Renal cortex interstitium (tissue), 15 donors: ENCODE results near the gene EMC6. TPM values are rescaled to one million over a fixed set of nuclear protein-coding genes. Genes with fewer than 3 reads are reported as not detected.

Source experiments
- DNase-seq, 11 donors: peaks; one replicate each; pipeline ENCODE4 v3.0.0-alpha.2; 2013; ENCODE audit warnings: low read depth in 9 of 11, low spot score in 4 of 11; ENCODE audit errors: extremely low read depth in 1 of 11
- long read RNA-seq, 16 experiments: transcript quantifications; one replicate each; lab custom pipeline, GENCODE V29; 2026
- polyA plus RNA-seq, 3 donors: library from polyadenylated mRNA; unstranded; fragments of 120-200 nt; gene quantifications; one replicate each; pipeline ENCODE4 v1.2.1, GENCODE V29; 2013; ENCODE audit not compliant: insufficient read length in 3 of 3

Gene EMC6
- polyA plus RNA-seq: 10 to 100 TPM; 21.0 to 35.3 (median 31.8) TPM
- long read RNA-seq, donor 1, transcript EMC6-201 (2 exons, 653 nt): major isoform, 26 of 28 reads
- long read RNA-seq, donor 1, partial matches to known transcripts: 0 of 28 reads
- long read RNA-seq, donor 1, other reads (novel, unspliced or antisense): 0 of 28 reads
- long read RNA-seq, donor 2, transcript EMC6-201 (2 exons, 653 nt): major isoform, 30 of 32 reads
- long read RNA-seq, donor 2, partial matches to known transcripts: 0 of 32 reads
- long read RNA-seq, donor 2, other reads (novel, unspliced or antisense): 0 of 32 reads
- long read RNA-seq, donor 3, transcript EMC6-201 (2 exons, 653 nt): major isoform, 38 of 47 reads
- long read RNA-seq, donor 3, transcript EMC6-202 (2 exons, 762 nt): minor isoform, 9 of 47 reads
- long read RNA-seq, donor 3, partial matches to known transcripts: 0 of 47 reads
- long read RNA-seq, donor 3, other reads (novel, unspliced or antisense): 0 of 47 reads
- long read RNA-seq, donor 4, transcript EMC6-201 (2 exons, 653 nt): major isoform, 28 of 30 reads
- long read RNA-seq, donor 4, partial matches to known transcripts: 0 of 30 reads
- long read RNA-seq, donor 4, other reads (novel, unspliced or antisense): 0 of 30 reads
- long read RNA-seq, donor 5: 0 reads
- long read RNA-seq, donor 6, transcript EMC6-201 (2 exons, 653 nt): major isoform, 23 of 25 reads
- long read RNA-seq, donor 6, partial matches to known transcripts: 0 of 25 reads
- long read RNA-seq, donor 6, other reads (novel, unspliced or antisense): 0 of 25 reads
- long read RNA-seq, donor 7, transcript EMC6-202 (2 exons, 762 nt): minor isoform, 5 of 36 reads
- long read RNA-seq, donor 7, transcript EMC6-201 (2 exons, 653 nt): major isoform, 31 of 36 reads
- long read RNA-seq, donor 7, partial matches to known transcripts: 0 of 36 reads
- long read RNA-seq, donor 7, other reads (novel, unspliced or antisense): 0 of 36 reads
- long read RNA-seq, donor 8: 0 reads
- long read RNA-seq, donor 9, transcript EMC6-201 (2 exons, 653 nt): major isoform, 26 of 30 reads
- long read RNA-seq, donor 9, partial matches to known transcripts: 0 of 30 reads
- long read RNA-seq, donor 9, other reads (novel, unspliced or antisense): 0 of 30 reads
- long read RNA-seq, donor 10, transcript EMC6-201 (2 exons, 653 nt): major isoform, 40 of 45 reads
- long read RNA-seq, donor 10, transcript EMC6-202 (2 exons, 762 nt): minor isoform, 5 of 45 reads
- long read RNA-seq, donor 10, partial matches to known transcripts: 0 of 45 reads
- long read RNA-seq, donor 10, other reads (novel, unspliced or antisense): 0 of 45 reads
- long read RNA-seq, donor 11, transcript EMC6-201 (2 exons, 653 nt): major isoform, 19 of 21 reads
- long read RNA-seq, donor 11, partial matches to known transcripts: 0 of 21 reads
- long read RNA-seq, donor 11, other reads (novel, unspliced or antisense): 0 of 21 reads
- long read RNA-seq, donor 12, transcript EMC6-201 (2 exons, 653 nt): major isoform, 11 of 13 reads
- long read RNA-seq, donor 12, partial matches to known transcripts: 0 of 13 reads
- long read RNA-seq, donor 12, other reads (novel, unspliced or antisense): 0 of 13 reads
- long read RNA-seq, donor 13: 0 reads
- long read RNA-seq, donor 14, transcript EMC6-201 (2 exons, 653 nt): major isoform, 32 of 37 reads
- long read RNA-seq, donor 14, transcript EMC6-202 (2 exons, 762 nt): minor isoform, 5 of 37 reads
- long read RNA-seq, donor 14, partial matches to known transcripts: 0 of 37 reads
- long read RNA-seq, donor 14, other reads (novel, unspliced or antisense): 0 of 37 reads
- long read RNA-seq, donor 15, transcript EMC6-201 (2 exons, 653 nt): major isoform, 10 of 10 reads
- long read RNA-seq, donor 15, partial matches to known transcripts: 0 of 10 reads
- long read RNA-seq, donor 15, other reads (novel, unspliced or antisense): 0 of 10 reads
- long read RNA-seq, donor 16, transcript EMC6-202 (2 exons, 762 nt): minor isoform, 14 of 83 reads
- long read RNA-seq, donor 16, transcript EMC6-201 (2 exons, 653 nt): major isoform, 69 of 83 reads
- long read RNA-seq, donor 16, partial matches to known transcripts: 0 of 83 reads
- long read RNA-seq, donor 16, other reads (novel, unspliced or antisense): 0 of 83 reads

- DNase-seq: peak; percentile 91 to 99 (median 98)
Observed at GRCh38 chr17:3668279-3669084, at the start of gene EMC6, which contains the start of gene TAX1BP3. Gene EMC6, plus strand, starts transcription at chr17:3668812. Its CDS starts 335 bp downstream, at chr17:3669147. Gene TAX1BP3, minus strand, starts transcription at chr17:3668578. Its CDS starts 52 bp downstream, at chr17:3668526.

GRCh38 chr17:3621146-3621720, 47.4 kb upstream of the EMC6 start:
- no peak for DNase-seq

- no peak for DNase-seq
Observed at GRCh38 chr17:3622977-3623594, 45.5 kb upstream of the EMC6 start.

GRCh38 chr17:3626831-3627768, 41.5 kb upstream of the EMC6 start:
- DNase-seq: no peak

- DNase-seq: no peak
Observed at GRCh38 chr17:3627769-3628167, 40.8 kb upstream of the EMC6 start.

GRCh38 chr17:3630781-3631180, 37.8 kb upstream of the EMC6 start:
- no peak for DNase-seq

GRCh38 chr17:3632287-3632686, 36.3 kb upstream of the EMC6 start:
- no peak for DNase-seq

GRCh38 chr17:3635474-3636153, 33.0 kb upstream of the EMC6 start:
- DNase-seq: peak in 4 of 11 donors; percentile 19 to 39 (median 20)

- peak; percentile 86 to 97 (median 93) for DNase-seq
Observed at GRCh38 chr17:3636154-3636907, 32.3 kb upstream of the EMC6 start, which contains the start of the genes CTNS and SHPK. Gene CTNS, plus strand, starts transcription at chr17:3636760. Its CDS starts 3,447 bp downstream, at chr17:3640207. Gene SHPK, minus strand, starts transcription at chr17:3636250. Its CDS starts 31 bp downstream, at chr17:3636219.

- DNase-seq: peak in 1 of 11 donors; percentile 8
Observed at GRCh38 chr17:3636908-3637373, 31.7 kb upstream of the EMC6 start.

- no peak for DNase-seq
Observed at GRCh38 chr17:3639981-3640596, 28.5 kb upstream of the EMC6 start.

- no peak for DNase-seq
Observed at GRCh38 chr17:3641014-3641413, 27.6 kb upstream of the EMC6 start.
